SU-DHL-6 (cell line): Measurements from ENCODE around the gene CYP2A6.

Experiments used
- CTCF ChIP-seq: fragments of 200-600 bp; sonication (generic); IDR thresholded peaks from one replicate; pipeline ENCODE4 v1.5.1; 2017; ENCODE audit warnings: antibody characterized with exemption, mild to moderate bottlenecking, low read length, moderate library complexity; ENCODE audit not compliant: insufficient read depth, poor library complexity, severe bottlenecking
- EZH2phosphoT487 ChIP-seq: fragments of 200-600 bp; sonication (generic), shearing (Covaris generic); conservative IDR thresholded peaks from 2 replicates; pipeline ENCODE4 v1.6.1; 2018; ENCODE audit warnings: mild to moderate bottlenecking, antibody characterized with exemption, low read length, moderate library complexity, mixed read lengths

- TF ChIP-seq EZH2phosphoT487 = no peak
- no peak for TF ChIP-seq CTCF
Observed at GRCh38 chr19:40862785-40863184, 12.5 kb upstream of the CYP2A6 start.
